Adipocyte (in vitro differentiated cells): ENCODE data around the gene NR5A2.

Experiments
- DNase-seq: peaks from one replicate; pipeline ENCODE4 v3.0.0-alpha.2; 2015; ENCODE audit warnings: low read depth
- H3K27me3 ChIP-seq: replicated peaks from 2 replicates; pipeline ENCODE4 v1.7.0; 2013; ENCODE audit warnings: mild to moderate bottlenecking, low read length, moderate library complexity; ENCODE audit not compliant: control insufficient read depth, insufficient read depth
- H3K36me3 ChIP-seq: 2 replicates; pipeline ENCODE4 v1.7.0; 2013; ENCODE audit warnings: low read length, mild to moderate bottlenecking, moderate library complexity; ENCODE audit not compliant: control insufficient read depth, insufficient read depth, severe bottlenecking
- H3K4me1 ChIP-seq: 2 replicates; pipeline ENCODE4 v1.7.0; 2013; ENCODE audit warnings: mild to moderate bottlenecking, low read length, moderate library complexity; ENCODE audit not compliant: control insufficient read depth, insufficient read depth
- H3K4me3 ChIP-seq: 2 replicates; pipeline ENCODE4 v1.7.0; 2013; ENCODE audit warnings: mild to moderate bottlenecking, low read length, moderate library complexity
- H3K9ac ChIP-seq: 2 replicates; pipeline ENCODE4 v1.7.0; 2013; ENCODE audit warnings: mild to moderate bottlenecking, low read length, moderate library complexity
- H3K9me3 ChIP-seq: 2 replicates; pipeline ENCODE4 v1.7.0; 2013; ENCODE audit warnings: mild to moderate bottlenecking, low read length, moderate library complexity; ENCODE audit not compliant: control insufficient read depth

Gene NR5A2

DNA sequence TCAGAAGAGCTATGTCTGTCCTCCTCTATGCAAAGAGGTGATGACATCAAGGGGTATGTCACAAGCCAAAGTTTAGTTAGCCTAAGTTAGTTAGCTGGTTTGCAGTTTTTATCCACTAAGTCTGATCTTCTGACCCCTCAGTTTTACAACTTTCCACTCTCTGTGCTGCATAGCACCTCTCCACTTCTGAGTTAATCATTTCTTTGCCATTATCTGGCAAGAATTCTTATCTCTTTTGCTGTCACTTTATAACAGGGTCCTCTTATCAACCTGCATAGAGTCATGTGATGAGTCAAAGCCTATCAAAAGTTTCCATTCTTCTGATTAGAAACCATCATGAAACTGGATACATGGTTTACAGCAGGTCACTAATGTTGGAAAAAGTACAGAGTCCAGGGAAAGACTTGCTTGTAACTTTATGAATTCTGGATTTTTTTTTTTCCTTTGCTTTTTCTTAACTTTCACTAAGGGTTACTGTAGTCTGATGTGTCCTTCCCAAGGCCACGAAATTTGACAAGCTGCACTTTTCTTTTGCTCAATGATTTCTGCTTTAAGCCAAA, at the start of gene NR5A2:
Gene NR5A2 (plus strand): TSS at position 447 of the 560 bp plus-strand sequence. CDS start 138 bp downstream, outside the sequence.
- Histone ChIP-seq H3K4me3 (peak within 1 kb of the TSS; percentile 86), H3K4me1 (peaks cover 3% of the 10 kb centered on the region), H3K9me3 (no peaks in the 10 kb centered on the region), H3K9ac (peak within 1 kb of the TSS; percentile 61), H3K36me3 (no peaks in the 10 kb centered on the region), H3K27me3 (peaks cover 39% of the 10 kb centered on the region)
- no peak for DNase-seq

- Histone ChIP-seq H3K9me3 (no peaks in the 10 kb centered on the region), H3K27me3 (peaks cover 2% of the 10 kb centered on the region), H3K36me3 (no peaks in the 10 kb centered on the region), H3K9ac (no peak overlapping the region), H3K4me3 (no peak overlapping the region), H3K4me1 (peaks cover 11% of the 10 kb centered on the region)
- DNase-seq, result peak; percentile 24
Measured at GRCh38 chr1:199978408-199978940, 49.0 kb upstream of the NR5A2 start.

DNA sequence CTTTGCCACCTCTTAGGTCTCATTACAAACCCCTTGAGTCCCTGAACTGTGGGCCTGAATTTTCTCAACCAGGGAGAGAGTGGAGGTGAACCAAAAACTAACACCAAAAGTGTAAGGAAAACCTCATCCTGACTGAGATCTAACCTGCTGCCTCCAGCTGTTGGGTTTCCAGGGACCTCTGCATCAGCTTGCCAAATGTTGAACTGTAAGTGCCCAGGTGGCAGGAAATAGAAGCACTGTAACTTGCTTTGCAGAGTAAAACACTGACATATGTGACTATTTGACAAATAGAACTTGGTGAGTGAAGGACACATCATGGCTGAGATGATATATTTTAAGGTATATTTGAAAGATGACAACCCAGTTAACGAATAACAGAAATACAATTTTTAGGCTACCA, 48.4 kb upstream of the NR5A2 start:
- H3K36me3 ChIP-seq, result no peaks in the 10 kb centered on the region

DNA sequence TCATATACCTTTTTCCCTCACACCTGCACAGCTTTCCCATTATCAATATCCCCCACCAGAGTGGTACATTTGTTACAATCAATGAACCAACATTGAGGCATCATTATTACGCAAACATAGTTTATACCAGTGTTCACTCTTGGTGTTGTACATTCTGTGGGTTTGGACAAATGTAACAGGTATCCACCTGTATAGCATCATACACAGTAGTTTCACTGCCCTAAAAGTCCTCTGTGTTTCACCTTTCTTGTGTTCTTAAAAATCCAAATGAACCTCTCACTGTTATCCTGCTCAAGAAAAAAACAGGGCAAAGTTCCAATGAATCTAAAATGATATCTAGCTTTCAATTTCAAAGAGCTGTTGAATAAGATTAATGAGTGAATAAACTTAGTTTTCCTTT, 45.9 kb upstream of the NR5A2 start:
- Histone ChIP-seq H3K9ac (no peak overlapping the region), H3K36me3 (no peaks in the 10 kb centered on the region), H3K27me3 (no peaks in the 10 kb centered on the region), H3K9me3 (no peaks in the 10 kb centered on the region), H3K4me3 (no peak overlapping the region), H3K4me1 (peaks cover 10% of the 10 kb centered on the region)
- DNase-seq, result no peak

More for the DNA sequence above, 48.4 kb upstream of the NR5A2 start:
- Histone ChIP-seq H3K9me3 (no peaks in the 10 kb centered on the region), H3K27me3 (no peaks in the 10 kb centered on the region), H3K4me3 (no peak overlapping the region), H3K4me1 (peaks cover 11% of the 10 kb centered on the region), H3K9ac (no peak overlapping the region)
- no peak for DNase-seq

DNA sequence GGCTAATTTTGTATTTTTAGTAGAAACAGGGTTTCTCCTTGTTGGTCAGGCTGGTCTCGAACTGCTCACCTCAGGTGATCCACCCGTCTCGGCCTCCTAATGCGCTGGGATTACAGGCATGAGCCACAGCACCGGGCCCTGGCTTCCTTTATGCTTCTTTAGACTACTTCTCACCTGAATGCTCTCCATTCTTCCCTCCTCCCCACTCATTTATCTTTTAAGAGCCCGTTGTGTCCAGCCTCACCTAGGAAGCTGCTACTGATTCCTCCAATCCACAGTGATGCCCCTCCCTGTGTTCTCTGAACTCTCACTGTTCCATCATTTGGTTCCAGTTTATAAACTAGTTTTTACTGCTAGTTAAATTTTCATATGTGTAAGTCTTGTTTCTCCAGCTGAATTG, 44.9 kb upstream of the NR5A2 start:
- DNase-seq, result no peak
- Histone ChIP-seq H3K9me3 (no peaks in the 10 kb centered on the region), H3K9ac (no peak overlapping the region), H3K4me3 (no peak overlapping the region), H3K27me3 (no peaks in the 10 kb centered on the region), H3K36me3 (no peaks in the 10 kb centered on the region), H3K4me1 (peaks cover 4% of the 10 kb centered on the region)

DNA sequence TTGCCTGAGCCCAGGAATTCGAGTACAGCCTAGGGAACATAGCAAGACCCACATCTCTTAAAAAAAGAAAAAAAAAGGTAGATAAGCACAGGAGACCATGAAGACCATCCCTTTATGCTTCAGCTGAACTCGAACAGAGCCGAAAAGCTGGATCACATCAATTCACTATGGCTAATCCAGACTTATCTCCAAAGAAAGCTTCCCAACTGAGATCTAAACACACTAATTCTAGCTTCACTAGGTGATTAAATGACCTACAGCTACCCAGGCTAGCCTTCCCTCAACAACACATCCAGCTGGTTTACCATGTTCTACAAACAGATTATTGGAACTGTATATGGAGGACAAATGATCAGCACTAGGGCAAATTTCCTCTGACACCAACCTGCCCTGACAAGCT, 44.0 kb upstream of the NR5A2 start:
- Histone ChIP-seq H3K9me3 (no peaks in the 10 kb centered on the region), H3K4me3 (no peak overlapping the region), H3K9ac (no peak overlapping the region), H3K27me3 (no peaks in the 10 kb centered on the region), H3K4me1 (no peaks in the 10 kb centered on the region), H3K36me3 (no peaks in the 10 kb centered on the region)
- no peak for DNase-seq

GRCh38 chr1:199995096-199995685, 32.3 kb upstream of the NR5A2 start:
- H3K4me1 ChIP-seq, result no peaks in the 10 kb centered on the region
- no peaks in the 10 kb centered on the region for H3K9me3 ChIP-seq
- H3K27me3 ChIP-seq, result peaks cover 4% of the 10 kb centered on the region
- H3K4me3 ChIP-seq, result no peak overlapping the region
- no peak for DNase-seq
- H3K36me3 ChIP-seq, result no peaks in the 10 kb centered on the region
- no peak overlapping the region for H3K9ac ChIP-seq

DNA sequence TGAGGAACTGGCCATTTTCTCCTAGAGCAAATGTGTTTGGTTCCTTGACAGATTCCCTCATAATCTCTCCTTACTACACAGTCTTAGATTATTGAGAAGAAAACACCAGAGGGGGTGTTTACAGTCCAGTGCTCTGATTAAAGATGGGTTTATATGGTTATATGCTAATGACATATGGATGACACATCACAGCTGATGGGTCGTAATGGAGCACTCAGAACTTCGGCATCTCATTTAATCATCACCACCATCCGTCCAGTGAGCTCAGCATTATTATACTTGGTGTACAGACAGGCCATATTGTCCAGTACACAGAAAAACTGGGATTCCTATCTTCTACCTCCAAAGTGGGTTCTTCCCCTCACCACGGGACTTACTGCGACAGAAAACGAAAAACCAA, 22.3 kb upstream of the NR5A2 start:
- Histone ChIP-seq H3K9ac (no peak overlapping the region), H3K27me3 (no peaks in the 10 kb centered on the region), H3K4me3 (no peak overlapping the region), H3K36me3 (no peaks in the 10 kb centered on the region), H3K9me3 (no peaks in the 10 kb centered on the region), H3K4me1 (no peaks in the 10 kb centered on the region)
- DNase-seq, result no peak

DNA sequence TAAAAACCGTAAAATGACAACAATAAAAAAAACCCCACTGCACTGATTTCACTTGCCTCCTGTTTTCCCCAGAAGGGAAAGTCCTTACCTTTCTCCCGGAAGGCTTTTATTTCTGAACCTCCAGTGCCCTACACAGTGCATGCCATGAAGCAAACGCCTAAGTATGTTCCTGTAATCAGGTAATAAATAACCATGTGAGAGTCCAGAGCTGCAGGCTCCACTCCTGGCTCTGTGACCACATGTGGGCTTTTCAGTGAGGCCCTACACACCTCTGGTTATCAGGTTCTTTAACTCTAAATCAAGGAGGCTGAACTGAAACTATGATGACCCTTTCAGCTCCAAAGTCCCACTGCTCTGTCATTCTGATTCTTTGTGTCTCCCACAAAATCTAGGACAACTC, 20.8 kb upstream of the NR5A2 start:
- no peak overlapping the region for H3K9ac ChIP-seq
- no peaks in the 10 kb centered on the region for H3K36me3 ChIP-seq
- H3K9me3 ChIP-seq, result no peaks in the 10 kb centered on the region
- H3K4me3 ChIP-seq, result no peak overlapping the region
- H3K27me3 ChIP-seq, result no peaks in the 10 kb centered on the region
- H3K4me1 ChIP-seq, result no peaks in the 10 kb centered on the region
- no peak for DNase-seq

- peak; percentile 61 for DNase-seq
- Histone ChIP-seq H3K36me3 (no peaks in the 10 kb centered on the region), H3K4me1 (peaks cover 9% of the 10 kb centered on the region), H3K9ac (no peak overlapping the region), H3K27me3 (peaks cover 6% of the 10 kb centered on the region), H3K9me3 (no peaks in the 10 kb centered on the region), H3K4me3 (no peak overlapping the region)
Measured at GRCh38 chr1:200015811-200016210, 11.7 kb upstream of the NR5A2 start.

DNA sequence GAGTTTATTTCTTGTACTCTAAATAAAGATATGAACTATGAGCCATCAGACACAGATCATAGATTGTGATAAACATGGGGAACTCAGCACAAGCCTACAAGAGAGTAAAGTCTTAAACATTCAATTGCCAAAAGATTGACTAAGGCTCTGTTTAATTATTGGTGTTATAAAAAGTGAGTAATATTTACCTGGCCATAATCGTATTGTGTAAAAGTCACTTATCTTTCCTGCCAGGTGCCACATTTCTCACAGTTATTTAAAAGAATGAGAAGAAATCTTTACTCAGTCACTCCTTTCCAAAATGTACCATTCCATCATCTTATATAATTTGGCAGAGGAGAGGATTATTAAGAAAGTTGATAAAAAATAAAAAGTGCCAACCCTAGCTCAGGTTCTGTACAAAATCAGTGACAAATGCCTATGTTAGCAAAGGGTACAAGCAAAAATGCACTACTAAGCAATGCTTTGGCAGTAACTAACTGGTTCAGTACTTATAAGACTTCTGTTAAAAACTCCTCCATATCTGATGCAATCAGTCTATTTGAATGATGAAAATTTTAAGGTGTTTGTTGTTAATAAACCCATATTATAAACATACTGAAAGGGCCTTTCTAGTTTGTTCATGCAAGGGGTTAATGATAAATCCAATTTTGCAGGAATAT, 5.8 kb upstream of the NR5A2 start:
- Histone ChIP-seq H3K4me3 (no peak overlapping the region), H3K27me3 (peaks cover 2% of the 10 kb centered on the region), H3K4me1 (no peaks in the 10 kb centered on the region), H3K36me3 (no peaks in the 10 kb centered on the region), H3K9ac (no peak overlapping the region), H3K9me3 (no peaks in the 10 kb centered on the region)
- no peak for DNase-seq
